GM12878 (cell line): Measurements from ENCODE around the gene CSRP1. TPM values are rescaled to one million over a fixed set of nuclear protein-coding genes. Genes with fewer than 3 reads are reported as not detected.
A peak's percentile ranks its signal among the peaks of the same experiment; 100 is the strongest.

Experiments
- BCL3 ChIP-seq: IDR thresholded peaks from 2 replicates; pipeline ENCODE4 v1.6.1; 2011; ENCODE audit warnings: borderline replicate concordance, low read depth, mild to moderate bottlenecking, moderate library complexity, low read length; ENCODE audit not compliant: insufficient read depth, poor library complexity, severe bottlenecking
- EP300 ChIP-seq, 2 experiments: fragments of 150-350 bp in 1 of 2; IDR thresholded peaks; 2 replicates each; pipeline ENCODE4 v1.6.1; 2011 to 2012; ENCODE audit warnings: low read depth in 2 of 2, low read length in 2 of 2, borderline replicate concordance in 1 of 2, improper control_type of control experiment in 1 of 2, inconsistent platforms in 1 of 2; ENCODE audit not compliant: control insufficient read depth in 1 of 2
- NRF1 ChIP-seq: conservative IDR thresholded peaks from 2 replicates; pipeline ENCODE4 v1.6.1; 2011; ENCODE audit warnings: mild to moderate bottlenecking, low read depth, low read length, improper control_type of control experiment
- PML ChIP-seq: IDR thresholded peaks from 2 replicates; pipeline ENCODE4 v1.6.1; 2012; ENCODE audit warnings: low read length, inconsistent platforms
- SREBF2 ChIP-seq: IDR thresholded peaks from 2 replicates; pipeline ENCODE4 v1.6.1; 2012; ENCODE audit warnings: mild to moderate bottlenecking, low read length
- SRF ChIP-seq, 2 experiments: IDR thresholded peaks; 2 replicates each; pipeline ENCODE4 v1.6.1; 2011; ENCODE audit warnings: low read depth in 2 of 2, low read length in 2 of 2, mild to moderate bottlenecking in 1 of 2, moderate library complexity in 1 of 2
- SUPT20H ChIP-seq: IDR thresholded peaks from 2 replicates; pipeline ENCODE4 v1.6.1; 2011; ENCODE audit warnings: low read depth, mild to moderate bottlenecking, low read length, moderate library complexity, borderline replicate concordance; ENCODE audit not compliant: control insufficient read depth
- WRNIP1 ChIP-seq: IDR thresholded peaks from 2 replicates; pipeline ENCODE4 v1.6.1; 2011; ENCODE audit warnings: low read depth, low read length, improper control_type of control experiment, borderline replicate concordance
- ZNF217 ChIP-seq: fragments of 450-650 bp; IDR thresholded peaks from 2 replicates; pipeline ENCODE4 v1.6.1; 2017; ENCODE audit warnings: antibody characterized with exemption, mild to moderate bottlenecking
- ZZZ3 ChIP-seq: IDR thresholded peaks from 2 replicates; pipeline ENCODE4 v1.6.1; 2011; ENCODE audit warnings: low read depth; ENCODE audit not compliant: control insufficient read depth, insufficient read length
- polyA plus RNA-seq, 11 experiments: library from polyadenylated mRNA; depleted of rRNA in 4 of 11; unstranded in 6 of 11; stranded (reverse) in 5 of 11; fragments of >200 nt; fragmentation: Nextera tagmentation in 4 of 11; fragmentation: Illumina TruSeq in 1 of 11; extraction: Ambion mirVana in 4 of 11; extraction: Trizol in 1 of 11; gene quantifications; 1 replicate in 1 of 11; 2 replicates in 10 of 11; pipeline versions ENCODE4 v1.2.1 to v1.2.3, GENCODE V29; 2011 to 2016; ENCODE audit warnings: inconsistent platforms in 2 of 11, missing spikeins in 2 of 11, low read depth in 1 of 11
- total RNA-seq, 4 experiments: library from RNA; depleted of rRNA in 3 of 4; stranded (reverse); fragments of >200 nt in 3 of 4; fragmentation: Illumina TruSeq in 1 of 4; extraction: Trizol in 1 of 4; gene quantifications; 2 replicates each; pipeline versions ENCODE4 v1.2.1 to v1.2.3, GENCODE V29; 2013 to 2021
- TF ChIP-seq, protein P1 (sequence below): fragments of 450-650 bp; IDR thresholded peaks from 2 replicates; pipeline ENCODE4 v1.6.1; 2014; ENCODE audit warnings: mild to moderate bottlenecking
- TF ChIP-seq, protein P2 (sequence below): IDR thresholded peaks from 2 replicates; pipeline ENCODE4 v1.6.1; 2011; ENCODE audit warnings: borderline replicate concordance, low read depth, mild to moderate bottlenecking, moderate library complexity, mixed read lengths, low read length; ENCODE audit not compliant: insufficient read depth; ENCODE audit errors: extremely low read length
- TF ChIP-seq, protein P3 (sequence below): fragments of 450-650 bp; IDR thresholded peaks from 2 replicates; pipeline ENCODE4 v1.6.1; 2018; ENCODE audit warnings: borderline replicate concordance, mild to moderate bottlenecking; ENCODE audit not compliant: partially characterized antibody
- TF ChIP-seq, protein P4 (sequence below): fragments of 450-650 bp; IDR thresholded peaks from 2 replicates; pipeline ENCODE4 v1.6.1; 2018; ENCODE audit warnings: mild to moderate bottlenecking, low read depth, moderate library complexity; ENCODE audit not compliant: partially characterized antibody
- TF ChIP-seq, protein P5 (sequence below): fragments of 450-650 bp; formaldehyde crosslinking; IDR thresholded peaks from 2 replicates; pipeline ENCODE4 v1.4.0; 2020; ENCODE audit warnings: mild to moderate bottlenecking, moderate library complexity

The CSRP1 gene
- total and polyA plus RNA-seq, 10 of the 15 experiments (the other 5 are each of a cell fraction or from before 2014, with no cell fraction given) = 23.4 to 99.2 (median 80.7) TPM

GRCh38 chr1:201481761-201482493, 25.0 kb downstream of the CSRP1 start (continued):
- TF ChIP-seq, protein P1, sequence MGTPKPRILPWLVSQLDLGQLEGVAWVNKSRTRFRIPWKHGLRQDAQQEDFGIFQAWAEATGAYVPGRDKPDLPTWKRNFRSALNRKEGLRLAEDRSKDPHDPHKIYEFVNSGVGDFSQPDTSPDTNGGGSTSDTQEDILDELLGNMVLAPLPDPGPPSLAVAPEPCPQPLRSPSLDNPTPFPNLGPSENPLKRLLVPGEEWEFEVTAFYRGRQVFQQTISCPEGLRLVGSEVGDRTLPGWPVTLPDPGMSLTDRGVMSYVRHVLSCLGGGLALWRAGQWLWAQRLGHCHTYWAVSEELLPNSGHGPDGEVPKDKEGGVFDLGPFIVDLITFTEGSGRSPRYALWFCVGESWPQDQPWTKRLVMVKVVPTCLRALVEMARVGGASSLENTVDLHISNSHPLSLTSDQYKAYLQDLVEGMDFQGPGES = peak; percentile 19; the same call in 1 of the 2 replicates
- no peak for TF ChIP-seq ZNF217
- no peak for TF ChIP-seq BCL3
- TF ChIP-seq, protein P2, sequence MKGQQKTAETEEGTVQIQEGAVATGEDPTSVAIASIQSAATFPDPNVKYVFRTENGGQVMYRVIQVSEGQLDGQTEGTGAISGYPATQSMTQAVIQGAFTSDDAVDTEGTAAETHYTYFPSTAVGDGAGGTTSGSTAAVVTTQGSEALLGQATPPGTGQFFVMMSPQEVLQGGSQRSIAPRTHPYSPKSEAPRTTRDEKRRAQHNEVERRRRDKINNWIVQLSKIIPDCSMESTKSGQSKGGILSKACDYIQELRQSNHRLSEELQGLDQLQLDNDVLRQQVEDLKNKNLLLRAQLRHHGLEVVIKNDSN = no peak
- no peak for TF ChIP-seq WRNIP1
- TF ChIP-seq PML = no peak
- TF ChIP-seq, protein P3, sequence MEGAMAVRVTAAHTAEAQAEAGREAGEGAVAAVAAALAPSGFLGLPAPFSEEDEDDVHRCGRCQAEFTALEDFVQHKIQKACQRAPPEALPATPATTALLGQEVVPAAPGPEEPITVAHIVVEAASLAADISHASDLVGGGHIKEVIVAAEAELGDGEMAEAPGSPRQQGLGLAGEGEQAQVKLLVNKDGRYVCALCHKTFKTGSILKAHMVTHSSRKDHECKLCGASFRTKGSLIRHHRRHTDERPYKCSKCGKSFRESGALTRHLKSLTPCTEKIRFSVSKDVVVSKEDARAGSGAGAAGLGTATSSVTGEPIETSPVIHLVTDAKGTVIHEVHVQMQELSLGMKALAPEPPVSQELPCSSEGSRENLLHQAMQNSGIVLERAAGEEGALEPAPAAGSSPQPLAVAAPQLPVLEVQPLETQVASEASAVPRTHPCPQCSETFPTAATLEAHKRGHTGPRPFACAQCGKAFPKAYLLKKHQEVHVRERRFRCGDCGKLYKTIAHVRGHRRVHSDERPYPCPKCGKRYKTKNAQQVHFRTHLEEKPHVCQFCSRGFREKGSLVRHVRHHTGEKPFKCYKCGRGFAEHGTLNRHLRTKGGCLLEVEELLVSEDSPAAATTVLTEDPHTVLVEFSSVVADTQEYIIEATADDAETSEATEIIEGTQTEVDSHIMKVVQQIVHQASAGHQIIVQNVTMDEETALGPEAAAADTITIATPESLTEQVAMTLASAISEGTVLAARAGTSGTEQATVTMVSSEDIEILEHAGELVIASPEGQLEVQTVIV = no peak
- TF ChIP-seq, protein P4, sequence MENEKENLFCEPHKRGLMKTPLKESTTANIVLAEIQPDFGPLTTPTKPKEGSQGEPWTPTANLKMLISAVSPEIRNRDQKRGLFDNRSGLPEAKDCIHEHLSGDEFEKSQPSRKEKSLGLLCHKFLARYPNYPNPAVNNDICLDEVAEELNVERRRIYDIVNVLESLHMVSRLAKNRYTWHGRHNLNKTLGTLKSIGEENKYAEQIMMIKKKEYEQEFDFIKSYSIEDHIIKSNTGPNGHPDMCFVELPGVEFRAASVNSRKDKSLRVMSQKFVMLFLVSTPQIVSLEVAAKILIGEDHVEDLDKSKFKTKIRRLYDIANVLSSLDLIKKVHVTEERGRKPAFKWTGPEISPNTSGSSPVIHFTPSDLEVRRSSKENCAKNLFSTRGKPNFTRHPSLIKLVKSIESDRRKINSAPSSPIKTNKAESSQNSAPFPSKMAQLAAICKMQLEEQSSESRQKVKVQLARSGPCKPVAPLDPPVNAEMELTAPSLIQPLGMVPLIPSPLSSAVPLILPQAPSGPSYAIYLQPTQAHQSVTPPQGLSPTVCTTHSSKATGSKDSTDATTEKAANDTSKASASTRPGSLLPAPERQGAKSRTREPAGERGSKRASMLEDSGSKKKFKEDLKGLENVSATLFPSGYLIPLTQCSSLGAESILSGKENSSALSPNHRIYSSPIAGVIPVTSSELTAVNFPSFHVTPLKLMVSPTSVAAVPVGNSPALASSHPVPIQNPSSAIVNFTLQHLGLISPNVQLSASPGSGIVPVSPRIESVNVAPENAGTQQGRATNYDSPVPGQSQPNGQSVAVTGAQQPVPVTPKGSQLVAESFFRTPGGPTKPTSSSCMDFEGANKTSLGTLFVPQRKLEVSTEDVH = no peak
- TF ChIP-seq SRF (IDR thresholded peaks at IDR 0.05; ENCODE audit: low read depth in 2 of 2, low read length in 2 of 2) = no peak
- no peak for TF ChIP-seq EP300 (IDR thresholded peaks at IDR 0.05; ENCODE audit: borderline replicate concordance in 1 of 2, control insufficient read depth in 1 of 2, low read depth in 2 of 2, low read length in 2 of 2)
- no peak for TF ChIP-seq SUPT20H
- TF ChIP-seq, protein P5, sequence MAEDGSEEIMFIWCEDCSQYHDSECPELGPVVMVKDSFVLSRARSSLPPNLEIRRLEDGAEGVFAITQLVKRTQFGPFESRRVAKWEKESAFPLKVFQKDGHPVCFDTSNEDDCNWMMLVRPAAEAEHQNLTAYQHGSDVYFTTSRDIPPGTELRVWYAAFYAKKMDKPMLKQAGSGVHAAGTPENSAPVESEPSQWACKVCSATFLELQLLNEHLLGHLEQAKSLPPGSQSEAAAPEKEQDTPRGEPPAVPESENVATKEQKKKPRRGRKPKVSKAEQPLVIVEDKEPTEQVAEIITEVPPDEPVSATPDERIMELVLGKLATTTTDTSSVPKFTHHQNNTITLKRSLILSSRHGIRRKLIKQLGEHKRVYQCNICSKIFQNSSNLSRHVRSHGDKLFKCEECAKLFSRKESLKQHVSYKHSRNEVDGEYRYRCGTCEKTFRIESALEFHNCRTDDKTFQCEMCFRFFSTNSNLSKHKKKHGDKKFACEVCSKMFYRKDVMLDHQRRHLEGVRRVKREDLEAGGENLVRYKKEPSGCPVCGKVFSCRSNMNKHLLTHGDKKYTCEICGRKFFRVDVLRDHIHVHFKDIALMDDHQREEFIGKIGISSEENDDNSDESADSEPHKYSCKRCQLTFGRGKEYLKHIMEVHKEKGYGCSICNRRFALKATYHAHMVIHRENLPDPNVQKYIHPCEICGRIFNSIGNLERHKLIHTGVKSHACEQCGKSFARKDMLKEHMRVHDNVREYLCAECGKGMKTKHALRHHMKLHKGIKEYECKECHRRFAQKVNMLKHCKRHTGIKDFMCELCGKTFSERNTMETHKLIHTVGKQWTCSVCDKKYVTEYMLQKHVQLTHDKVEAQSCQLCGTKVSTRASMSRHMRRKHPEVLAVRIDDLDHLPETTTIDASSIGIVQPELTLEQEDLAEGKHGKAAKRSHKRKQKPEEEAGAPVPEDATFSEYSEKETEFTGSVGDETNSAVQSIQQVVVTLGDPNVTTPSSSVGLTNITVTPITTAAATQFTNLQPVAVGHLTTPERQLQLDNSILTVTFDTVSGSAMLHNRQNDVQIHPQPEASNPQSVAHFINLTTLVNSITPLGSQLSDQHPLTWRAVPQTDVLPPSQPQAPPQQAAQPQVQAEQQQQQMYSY = no peak
- no peak for TF ChIP-seq NRF1
- no peak for TF ChIP-seq ZZZ3
- no peak for TF ChIP-seq SREBF2
